Activated CD8-positive, alpha-beta memory T cell treated with anti-CD3 and anti-CD28 coated beads for 4 hours (primary cell): ENCODE measurements around the gene THOC5.
"Not testable (repeated sequence)": the region's sequence is repeated elsewhere in the genome, so short reads cannot be mapped to it uniquely, and the experiment has no call there.

ENCODE experiments used
- DNase-seq, 2 donors: peaks; one replicate each; pipeline ENCODE4 v3.0.0-alpha.2; 2020; ENCODE audit warnings: low read depth in 2 of 2

Gene THOC5

DNA sequence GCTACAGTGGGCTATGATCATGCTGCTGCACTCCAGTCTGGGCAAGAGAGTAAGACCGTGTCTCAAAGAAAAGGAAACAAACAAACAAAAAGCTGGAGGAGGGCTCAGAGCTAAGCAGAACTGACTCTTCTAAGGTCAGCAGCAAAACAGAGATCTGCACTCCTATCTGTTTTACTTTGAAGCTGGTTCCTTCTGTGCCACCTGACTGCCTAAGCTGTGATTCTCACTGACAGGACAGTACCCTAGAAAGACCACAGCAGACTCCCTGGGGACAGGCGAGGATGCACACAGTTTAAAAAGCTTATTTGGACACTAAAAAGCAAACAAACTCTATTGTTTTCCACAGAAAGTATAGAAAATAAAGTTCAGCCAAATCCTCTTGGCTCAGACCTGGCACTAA lies 43.0 kb downstream of the THOC5 start:
- DNase-seq, result no peak

DNA sequence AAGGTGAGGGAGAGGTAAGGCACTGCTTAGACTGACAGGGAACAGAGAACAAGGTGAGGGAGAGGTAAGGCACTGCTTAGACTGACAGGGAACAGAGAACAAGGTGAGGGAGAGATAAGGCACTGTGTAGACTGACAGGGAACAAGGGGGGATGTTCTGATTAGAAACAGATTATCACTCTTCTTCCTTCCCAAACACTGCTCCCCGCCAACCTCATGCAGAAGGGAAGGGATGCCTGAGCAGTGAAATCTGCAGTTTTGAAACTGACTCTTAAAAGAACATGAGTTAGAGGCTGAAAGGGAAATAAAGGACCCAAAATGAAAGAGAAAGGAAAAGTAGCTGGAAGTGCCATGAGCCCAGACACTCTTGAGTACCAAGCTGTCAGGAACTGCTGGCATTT lies 43.7 kb downstream of the THOC5 start:
- DNase-seq, result no peak

DNA sequence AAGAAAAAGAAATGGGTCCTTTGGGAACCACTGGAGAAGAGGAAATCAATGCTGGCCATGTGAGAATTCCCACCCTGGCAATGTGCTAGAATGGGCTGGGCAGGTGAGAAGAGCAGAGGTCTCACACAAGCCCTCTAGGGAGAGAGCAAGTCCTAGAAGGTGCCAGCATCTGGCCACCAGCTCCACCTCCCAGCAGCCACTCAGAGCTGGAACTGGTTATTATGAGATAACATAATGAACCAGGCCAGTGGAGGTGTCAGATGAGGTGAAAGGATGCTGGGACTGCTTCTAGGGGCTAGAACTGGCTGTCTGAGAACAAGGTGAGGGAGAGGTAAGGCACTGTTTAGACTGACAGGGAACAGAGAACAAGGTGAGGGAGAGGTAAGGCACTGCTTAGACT lies 44.3 kb downstream of the THOC5 start:
- DNase-seq, result no peak

DNA sequence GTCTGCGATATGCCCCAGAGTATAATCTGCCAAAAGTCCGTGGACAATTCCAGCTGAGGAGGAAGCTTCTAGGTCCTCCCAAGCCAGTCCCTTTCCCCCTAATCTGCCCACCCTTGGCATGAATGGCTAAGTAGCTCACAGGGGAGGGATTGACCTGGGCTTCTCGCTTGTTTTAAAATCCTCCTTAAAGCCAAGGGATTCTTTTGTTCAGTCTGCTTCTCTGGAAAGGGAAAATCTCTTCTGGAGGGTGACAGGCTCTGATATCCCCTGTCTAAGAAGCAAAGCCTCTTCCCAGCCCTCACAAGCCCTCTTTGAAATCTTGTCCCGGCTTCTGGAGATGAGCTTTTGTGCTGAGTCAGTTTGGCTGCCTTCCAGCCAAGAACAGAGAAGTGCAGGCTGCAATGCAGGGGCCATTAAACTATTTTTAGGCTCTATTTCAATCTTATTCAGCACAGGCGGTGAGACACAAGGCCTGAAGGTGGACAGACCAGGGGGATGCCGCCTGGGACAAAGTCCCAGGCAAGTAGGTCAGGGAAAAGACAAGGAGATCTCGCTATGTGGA lies 49.7 kb downstream of the THOC5 start:
- DNase-seq, result no peak

- DNase-seq, result no peak
Observed at GRCh38 chr22:29499852-29500251, 53.7 kb downstream of the THOC5 start.

DNA sequence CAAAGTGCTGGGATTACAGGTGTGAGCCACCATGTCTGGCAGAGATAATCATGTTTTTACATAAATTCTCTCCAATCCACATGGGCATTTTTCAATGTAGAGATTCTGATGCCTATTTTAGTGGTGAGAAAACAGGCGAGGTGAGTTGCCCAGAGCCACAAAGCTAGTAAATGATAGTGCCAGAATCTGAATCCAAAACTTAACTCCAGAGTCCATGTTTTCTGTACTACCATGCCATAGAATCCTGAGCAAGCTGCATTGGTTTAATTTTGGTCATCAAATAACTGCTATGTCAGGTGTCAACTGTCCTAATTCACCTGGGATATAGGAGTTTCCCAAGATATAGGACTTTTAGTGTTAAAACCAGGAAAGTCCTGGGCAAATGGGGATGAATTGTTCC lies 59.9 kb downstream of the THOC5 start:
- no peak for DNase-seq

DNA sequence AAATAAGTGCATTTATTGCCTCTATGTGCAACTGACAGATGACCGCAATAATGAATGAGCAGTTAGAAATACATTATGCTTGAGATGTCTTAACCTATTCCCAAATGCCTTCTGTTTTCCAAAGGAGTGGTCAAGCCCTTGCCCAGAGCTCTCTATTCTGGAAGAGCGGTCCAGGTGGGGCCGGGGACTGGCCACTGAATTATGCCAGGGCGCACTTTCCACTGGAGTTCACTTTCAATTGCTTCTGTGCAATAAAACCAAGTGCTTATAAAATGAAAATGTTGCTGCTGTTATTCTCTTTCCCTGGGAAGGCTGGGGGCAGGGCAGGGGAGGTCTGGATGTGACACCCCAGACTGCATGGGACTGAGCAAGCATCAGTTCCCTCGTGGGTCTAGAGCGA lies 62.5 kb downstream of the THOC5 start:
- no peak for DNase-seq

DNA sequence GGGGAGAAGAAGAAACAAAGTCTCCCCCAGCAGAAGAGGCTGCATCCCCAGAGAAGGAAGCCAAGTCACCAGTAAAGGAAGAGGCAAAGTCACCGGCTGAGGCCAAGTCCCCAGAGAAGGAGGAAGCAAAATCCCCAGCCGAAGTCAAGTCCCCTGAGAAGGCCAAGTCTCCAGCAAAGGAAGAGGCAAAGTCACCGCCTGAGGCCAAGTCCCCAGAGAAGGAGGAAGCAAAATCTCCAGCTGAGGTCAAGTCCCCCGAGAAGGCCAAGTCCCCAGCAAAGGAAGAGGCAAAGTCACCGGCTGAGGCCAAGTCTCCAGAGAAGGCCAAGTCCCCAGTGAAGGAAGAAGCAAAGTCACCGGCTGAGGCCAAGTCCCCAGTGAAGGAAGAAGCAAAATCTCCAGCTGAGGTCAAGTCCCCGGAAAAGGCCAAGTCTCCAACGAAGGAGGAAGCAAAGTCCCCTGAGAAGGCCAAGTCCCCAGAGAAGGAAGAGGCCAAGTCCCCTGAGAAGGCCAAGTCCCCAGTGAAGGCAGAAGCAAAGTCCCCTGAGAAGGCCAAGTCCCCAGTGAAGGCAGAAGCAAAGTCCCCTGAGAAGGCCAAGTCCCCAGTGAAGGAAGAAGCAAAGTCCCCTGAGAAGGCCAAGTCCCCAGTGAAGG lies 64.3 kb downstream of the THOC5 start:
- DNase-seq, result not testable (repeated sequence)

DNA sequence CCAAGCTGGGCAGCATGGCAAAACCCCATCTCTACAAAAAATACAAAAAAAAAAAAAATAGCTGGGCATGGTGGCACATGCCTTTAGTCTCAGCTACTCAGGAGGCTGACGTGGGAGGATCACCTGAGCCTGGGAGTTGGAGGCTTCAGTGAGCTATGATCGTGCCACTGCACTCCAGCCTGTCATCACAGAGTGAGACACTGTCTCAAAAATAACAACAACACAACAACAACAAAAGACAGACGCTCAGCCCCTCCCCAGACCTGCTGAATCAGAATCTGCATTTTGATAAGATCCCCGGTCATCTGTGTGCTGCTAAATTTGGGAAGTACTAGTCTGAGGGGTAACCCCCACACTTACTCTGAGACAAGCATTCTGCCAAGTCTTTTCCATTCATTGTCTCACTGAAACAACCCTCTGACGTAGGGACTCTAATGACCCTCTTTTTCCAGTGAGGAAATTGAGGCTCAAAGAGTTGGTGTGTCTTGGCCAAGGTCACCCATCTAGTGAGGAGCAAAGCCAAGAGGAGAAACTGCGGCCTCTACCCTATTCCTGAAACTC lies 66.1 kb downstream of the THOC5 start:
- no peak for DNase-seq

DNA sequence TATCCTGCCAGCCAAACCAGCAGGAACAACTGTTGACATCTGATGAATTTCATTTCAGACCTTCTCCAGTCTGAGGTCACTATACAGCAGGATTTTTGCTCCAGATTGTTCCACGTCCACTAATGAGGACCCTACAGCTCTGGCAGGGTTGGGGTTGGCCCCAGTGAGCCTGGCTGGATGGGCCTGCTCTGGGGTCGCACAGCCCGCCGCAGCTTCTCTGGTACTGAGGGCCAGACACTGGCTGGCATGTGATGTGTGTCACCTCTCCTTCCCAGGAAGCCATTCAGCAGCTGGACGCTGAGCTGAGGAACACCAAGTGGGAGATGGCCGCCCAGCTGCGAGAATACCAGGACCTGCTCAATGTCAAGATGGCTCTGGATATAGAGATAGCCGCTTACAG lies 68.1 kb downstream of the THOC5 start:
- DNase-seq, result no peak

- DNase-seq, result no peak
Observed at GRCh38 chr22:29484642-29485041, 68.9 kb downstream of the THOC5 start.

- DNase-seq, result no peak
Observed at GRCh38 chr22:29483254-29483653, 70.3 kb downstream of the THOC5 start.

DNA sequence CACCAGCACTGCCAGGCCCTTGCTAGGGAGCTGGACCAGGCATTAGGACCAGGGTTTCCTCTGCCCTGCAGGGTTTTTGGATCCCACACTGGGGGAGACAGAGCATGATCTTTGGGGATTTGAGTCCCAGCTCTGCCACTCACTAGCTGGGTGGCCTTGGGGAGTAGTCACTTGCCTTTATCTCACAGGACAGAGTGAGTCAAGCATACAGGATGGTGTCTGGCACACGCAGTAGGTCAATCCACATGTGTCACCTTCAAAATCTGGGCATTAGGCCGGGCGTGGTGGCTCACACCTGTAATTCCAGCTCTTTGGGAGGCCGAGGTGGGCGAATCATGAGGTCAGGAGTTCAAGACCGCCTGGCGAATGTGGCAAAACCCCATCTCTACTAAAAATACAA lies 70.8 kb downstream of the THOC5 start:
- DNase-seq, result no peak

DNA sequence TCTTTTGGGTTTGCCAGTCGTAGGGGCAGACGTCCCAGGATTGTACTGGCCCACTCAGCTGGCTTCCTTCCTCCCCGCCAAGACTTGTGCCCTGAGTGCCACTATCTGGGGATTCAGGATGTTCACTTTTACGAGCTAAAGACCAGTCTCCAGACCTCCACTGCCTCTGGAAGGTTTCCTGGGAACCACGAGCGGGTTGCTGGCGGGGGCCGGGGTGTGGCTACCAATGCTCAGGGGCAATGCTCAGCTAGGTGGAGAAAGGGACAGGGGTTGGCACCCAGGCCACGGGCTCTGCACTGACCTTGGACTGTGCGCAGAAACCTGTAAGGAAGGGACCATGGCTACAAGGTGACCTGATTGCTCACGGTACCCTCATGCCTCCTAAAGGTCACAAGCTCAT lies 71.3 kb downstream of the THOC5 start:
- no peak for DNase-seq

GRCh38 chr22:29481265-29482000 lies 72.1 kb downstream of the THOC5 start:
- DNase-seq, result no peak

DNA sequence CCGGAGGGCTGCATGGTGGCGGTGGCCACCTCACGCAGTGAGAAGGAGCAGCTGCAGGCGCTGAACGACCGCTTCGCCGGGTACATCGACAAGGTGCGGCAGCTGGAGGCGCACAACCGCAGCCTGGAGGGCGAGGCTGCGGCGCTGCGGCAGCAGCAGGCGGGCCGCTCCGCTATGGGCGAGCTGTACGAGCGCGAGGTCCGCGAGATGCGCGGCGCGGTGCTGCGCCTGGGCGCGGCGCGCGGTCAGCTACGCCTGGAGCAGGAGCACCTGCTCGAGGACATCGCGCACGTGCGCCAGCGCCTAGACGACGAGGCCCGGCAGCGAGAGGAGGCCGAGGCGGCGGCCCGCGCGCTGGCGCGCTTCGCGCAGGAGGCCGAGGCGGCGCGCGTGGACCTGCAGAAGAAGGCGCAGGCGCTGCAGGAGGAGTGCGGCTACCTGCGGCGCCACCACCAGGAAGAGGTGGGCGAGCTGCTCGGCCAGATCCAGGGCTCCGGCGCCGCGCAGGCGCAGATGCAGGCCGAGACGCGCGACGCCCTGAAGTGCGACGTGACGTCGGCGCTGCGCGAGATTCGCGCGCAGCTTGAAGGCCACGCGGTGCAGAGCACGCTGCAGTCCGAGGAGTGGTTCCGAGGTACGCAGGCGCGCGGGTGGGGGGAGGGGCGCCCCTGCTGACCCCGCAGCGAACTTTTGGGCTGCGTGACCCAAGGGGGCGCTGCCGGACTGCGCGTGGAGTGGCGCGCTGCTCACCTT lies 72.9 kb downstream of the THOC5 start:
- DNase-seq, result no peak

GRCh38 chr22:29480262-29480511 lies 73.4 kb downstream of the THOC5 start:
- DNase-seq, result no peak

- no peak for DNase-seq
Observed at GRCh38 chr22:29479417-29480261, 73.9 kb downstream of the THOC5 start, which contains the start of gene NEFH. Gene NEFH, plus strand, starts transcription at chr22:29480218. Its CDS starts 45 bp downstream, at chr22:29480263.

DNA sequence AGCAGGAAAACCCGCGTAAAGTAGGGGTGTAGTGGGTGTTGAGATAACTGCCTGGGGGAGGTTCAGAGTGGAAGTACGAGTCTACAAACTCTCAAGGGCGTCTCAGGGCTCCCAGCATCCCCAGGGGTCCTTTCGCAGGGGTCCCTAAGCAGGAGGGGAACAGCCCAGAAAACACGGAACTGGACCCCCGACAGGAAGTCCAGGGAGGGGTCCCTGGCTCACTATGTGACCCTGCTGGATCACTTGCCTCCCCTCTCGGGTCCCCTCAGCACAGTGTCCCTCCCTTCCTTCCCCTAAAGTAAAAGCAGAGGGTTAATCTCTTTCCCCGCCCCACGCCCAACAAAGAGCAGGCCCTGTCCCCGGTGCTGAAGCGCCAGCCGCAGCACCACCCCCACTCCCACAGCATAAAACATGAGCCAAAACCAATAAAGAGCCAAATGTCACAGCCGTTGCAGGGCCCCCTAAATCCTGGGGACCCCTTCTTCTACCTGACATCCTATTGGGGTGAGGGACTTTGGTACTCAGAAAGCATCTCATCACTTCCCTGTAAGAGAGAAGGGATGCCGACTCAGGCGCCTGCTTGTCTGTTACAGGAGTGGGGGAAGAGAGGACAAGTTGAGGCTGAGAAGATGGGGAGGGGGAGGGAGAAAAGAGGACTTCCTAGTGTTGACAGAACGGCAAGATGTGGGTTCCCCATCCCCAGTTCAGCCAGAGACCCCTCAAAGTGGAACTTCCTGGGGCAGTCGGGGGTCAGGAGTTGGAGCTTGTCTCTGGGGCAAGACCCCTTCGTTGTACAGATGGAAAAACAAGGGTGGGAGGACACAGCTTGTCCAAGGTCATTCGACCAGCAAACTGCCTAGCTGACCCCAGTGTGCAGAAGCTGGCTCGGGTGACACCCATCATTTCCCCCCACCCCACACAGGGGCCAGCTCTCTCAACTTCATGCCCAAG lies 75.0 kb downstream of the THOC5 start:
- DNase-seq, result no peak

GRCh38 chr22:29477723-29478318 lies 75.7 kb downstream of the THOC5 start:
- no peak for DNase-seq
